PC-3 (cell line): ENCODE data around the gene MBD1. TPM values are rescaled to one million over a fixed set of nuclear protein-coding genes. Genes with fewer than 3 reads are reported as not detected.

Source experiments
- ATAC-seq: fragments of 200-7000 bp; cut with Tn5 transposase; 2 replicates; pipeline ENCODE4 v1.9.1; 2020; ENCODE audit warnings: mild to moderate bottlenecking, moderate library complexity
- BruUV-seq: library from RNA; stranded (reverse); fragments of 400-500 nt; replicated peaks from 2 replicates; lab custom pipeline; 2021; lab: Mats Ljungman, UMichigan
- CTCF ChIA-PET: fragments of 300-600 bp; sonication (Branson Sonifier 250); formaldehyde crosslinking; loops from one replicate; lab custom pipeline; 2022; ENCODE audit warnings: antibody characterized with exemption; lab: Charles Lee
- POLR2A ChIA-PET: fragments of 300-600 bp; sonication (Branson Sonifier 250); formaldehyde crosslinking; loops from one replicate; lab custom pipeline; 2022; ENCODE audit warnings: antibody characterized with exemption; ENCODE audit not compliant: unreplicated experiment; lab: Charles Lee
- DNase-seq: peaks from one replicate; pipeline ENCODE4 v3.0.0-alpha.2; 2015
- H2AFZ ChIP-seq: fragments of 300-600 bp; sonication (generic); 2 replicates; pipeline ENCODE4 v1.6.0; 2016; ENCODE audit warnings: antibody characterized with exemption, low read length
- H3F3A ChIP-seq: fragments of 300-600 bp; sonication (generic); one replicate; pipeline ENCODE4 v1.6.0; 2017; ENCODE audit warnings: antibody characterized with exemption, low read length, control low read depth, mild to moderate bottlenecking; ENCODE audit not compliant: unreplicated experiment
- H3K27ac ChIP-seq: fragments of 300-600 bp; sonication (generic); 2 replicates; pipeline ENCODE4 v1.5.1; 2016; ENCODE audit warnings: mild to moderate bottlenecking, low read length
- H3K27me3 ChIP-seq: fragments of 300-600 bp; sonication (generic); 2 replicates; pipeline ENCODE4 v1.6.1; 2016; ENCODE audit warnings: low read length, mixed read lengths
- H3K36me3 ChIP-seq: fragments of 300-600 bp; sonication (generic); 2 replicates; pipeline ENCODE4 v1.6.1; 2016; ENCODE audit warnings: low read depth, mixed run types, low read length, mixed read lengths
- H3K4me1 ChIP-seq: fragments of 300-600 bp; sonication (generic); 2 replicates; pipeline ENCODE4 v1.5.1; 2016; ENCODE audit warnings: low read length; ENCODE audit not compliant: insufficient read depth
- H3K4me2 ChIP-seq: fragments of 300-600 bp; sonication (generic); 2 replicates; pipeline ENCODE4 v1.6.0; 2016; ENCODE audit warnings: low read length
- H3K4me3 ChIP-seq: fragments of 300-600 bp; sonication (generic); 2 replicates; pipeline ENCODE4 v1.5.1; 2016; ENCODE audit warnings: mild to moderate bottlenecking, low read length, mixed read lengths
- H3K79me2 ChIP-seq: fragments of 300-600 bp; sonication (generic); 2 replicates; pipeline ENCODE4 v1.6.1; 2017; ENCODE audit warnings: low read length, mixed read lengths
- H3K9ac ChIP-seq: fragments of 300-600 bp; sonication (generic); 2 replicates; pipeline ENCODE4 v1.6.0; 2016; ENCODE audit warnings: mild to moderate bottlenecking, low read length
- H3K9me2 ChIP-seq: fragments of 300-600 bp; sonication (generic); replicated peaks from 2 replicates; pipeline ENCODE4 v1.6.1; 2016; ENCODE audit warnings: mixed run types, low read length, mixed read lengths
- H3K9me3 ChIP-seq: fragments of 300-600 bp; sonication (generic); 2 replicates; pipeline ENCODE4 v1.6.1; 2016; ENCODE audit warnings: low read length, mixed read lengths
- H4K20me1 ChIP-seq: fragments of 300-600 bp; sonication (generic); 2 replicates; pipeline ENCODE4 v1.6.1; 2016; ENCODE audit warnings: low read length, mixed read lengths
- EZH2 ChIP-seq: fragments of 300-600 bp; sonication (generic); IDR thresholded peaks from one replicate; pipeline ENCODE4 v1.6.1; 2017; ENCODE audit warnings: antibody characterized with exemption, mild to moderate bottlenecking, low read length; ENCODE audit not compliant: unreplicated experiment
- EZH2phosphoT487 ChIP-seq: fragments of 300-600 bp; sonication (generic); IDR thresholded peaks from 2 replicates; pipeline ENCODE4 v1.6.1; 2018; ENCODE audit warnings: mild to moderate bottlenecking, antibody characterized with exemption, low read length, borderline replicate concordance
- intact Hi-C: fragments of 100-400 bp; cut with micrococcal nuclease; formaldehyde crosslinking; loops from 2 replicates; pipeline ENCODE4 v1.9.0; 2023
- total RNA-seq: library from RNA; depleted of rRNA; stranded (reverse); fragments of >200 nt; gene quantifications from 2 replicates; pipeline ENCODE4 v1.2.3, GENCODE V29; 2014
- TF ChIP-seq, protein P1 (sequence below): fragments of 300-600 bp; sonication (generic); conservative IDR thresholded peaks from 2 replicates; pipeline ENCODE4 v1.5.1; 2017; ENCODE audit warnings: antibody characterized with exemption, low read depth, mild to moderate bottlenecking, low read length

MBD1 gene
- total RNA-seq, 1 experiment from 2014 or later, result 30.2 TPM

DNA sequence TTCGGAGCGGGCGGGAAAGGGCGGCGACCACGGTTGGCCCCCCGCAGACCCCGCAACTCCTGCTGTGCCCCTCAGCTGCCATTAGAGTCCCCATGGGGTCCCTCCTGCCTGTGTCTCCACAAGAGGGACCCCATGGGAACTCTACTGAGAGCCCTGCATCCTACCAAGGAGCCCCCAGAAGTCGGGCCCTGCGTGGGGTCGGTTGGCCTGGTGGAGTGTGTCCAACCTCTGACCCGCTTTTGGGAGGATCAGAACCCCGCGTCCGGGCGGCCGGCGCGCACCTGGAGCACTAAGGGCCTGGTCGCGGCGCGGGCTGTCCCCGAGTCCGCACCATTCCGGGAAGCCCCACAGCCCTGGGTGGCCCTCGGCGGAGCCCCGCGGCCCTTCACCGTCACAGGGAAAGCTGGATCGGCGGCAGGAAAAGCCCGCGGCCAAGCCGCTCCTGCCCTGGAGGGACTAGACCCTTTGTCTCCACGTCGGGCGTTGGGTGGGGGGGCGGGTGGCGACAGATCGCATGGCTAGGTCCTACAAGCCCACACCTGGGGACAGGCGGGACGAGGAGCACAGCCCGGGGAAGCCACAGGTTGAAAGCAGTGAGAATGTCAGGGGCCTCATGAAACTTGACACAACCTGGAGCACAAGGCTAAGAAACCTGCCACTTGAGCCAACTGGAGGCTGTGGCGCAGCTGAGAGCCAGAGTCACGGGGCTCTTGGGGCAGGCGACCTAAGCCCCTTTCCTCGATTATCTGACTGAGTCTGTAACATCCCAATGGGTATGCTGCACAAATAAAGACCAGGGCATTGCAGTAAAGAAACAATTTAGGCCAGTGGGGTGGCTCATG, 17.3 kb upstream of the MBD1 start:
- Histone ChIP-seq H3K79me2 (no peaks in the 10 kb centered on the region), H3K9ac (no peak overlapping the region), H3K9me2 (no peaks in the 10 kb centered on the region), H3K27me3 (no peaks in the 10 kb centered on the region), H3F3A (no peaks in the 10 kb centered on the region), H3K36me3 (no peaks in the 10 kb centered on the region), H3K4me2 (no peak overlapping the region), H3K9me3 (no peaks in the 10 kb centered on the region), H3K4me3 (no peak overlapping the region), H4K20me1 (no peaks in the 10 kb centered on the region), H2AFZ (no peak overlapping the region), H3K27ac (no peak overlapping the region), H3K4me1 (no peaks in the 10 kb centered on the region)
- CTCF ChIA-PET, result no interaction called here
- DNase-seq, result no peak
- no TSS peak for BruUV-seq
- intact Hi-C loops, result no loop called here
- ATAC-seq, result no peak
- TF ChIP-seq, protein P1, sequence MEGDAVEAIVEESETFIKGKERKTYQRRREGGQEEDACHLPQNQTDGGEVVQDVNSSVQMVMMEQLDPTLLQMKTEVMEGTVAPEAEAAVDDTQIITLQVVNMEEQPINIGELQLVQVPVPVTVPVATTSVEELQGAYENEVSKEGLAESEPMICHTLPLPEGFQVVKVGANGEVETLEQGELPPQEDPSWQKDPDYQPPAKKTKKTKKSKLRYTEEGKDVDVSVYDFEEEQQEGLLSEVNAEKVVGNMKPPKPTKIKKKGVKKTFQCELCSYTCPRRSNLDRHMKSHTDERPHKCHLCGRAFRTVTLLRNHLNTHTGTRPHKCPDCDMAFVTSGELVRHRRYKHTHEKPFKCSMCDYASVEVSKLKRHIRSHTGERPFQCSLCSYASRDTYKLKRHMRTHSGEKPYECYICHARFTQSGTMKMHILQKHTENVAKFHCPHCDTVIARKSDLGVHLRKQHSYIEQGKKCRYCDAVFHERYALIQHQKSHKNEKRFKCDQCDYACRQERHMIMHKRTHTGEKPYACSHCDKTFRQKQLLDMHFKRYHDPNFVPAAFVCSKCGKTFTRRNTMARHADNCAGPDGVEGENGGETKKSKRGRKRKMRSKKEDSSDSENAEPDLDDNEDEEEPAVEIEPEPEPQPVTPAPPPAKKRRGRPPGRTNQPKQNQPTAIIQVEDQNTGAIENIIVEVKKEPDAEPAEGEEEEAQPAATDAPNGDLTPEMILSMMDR, result no peak
- no peak for TF ChIP-seq EZH2
- TF ChIP-seq EZH2phosphoT487, result no peak
- POLR2A ChIA-PET, result no interaction called here

DNA sequence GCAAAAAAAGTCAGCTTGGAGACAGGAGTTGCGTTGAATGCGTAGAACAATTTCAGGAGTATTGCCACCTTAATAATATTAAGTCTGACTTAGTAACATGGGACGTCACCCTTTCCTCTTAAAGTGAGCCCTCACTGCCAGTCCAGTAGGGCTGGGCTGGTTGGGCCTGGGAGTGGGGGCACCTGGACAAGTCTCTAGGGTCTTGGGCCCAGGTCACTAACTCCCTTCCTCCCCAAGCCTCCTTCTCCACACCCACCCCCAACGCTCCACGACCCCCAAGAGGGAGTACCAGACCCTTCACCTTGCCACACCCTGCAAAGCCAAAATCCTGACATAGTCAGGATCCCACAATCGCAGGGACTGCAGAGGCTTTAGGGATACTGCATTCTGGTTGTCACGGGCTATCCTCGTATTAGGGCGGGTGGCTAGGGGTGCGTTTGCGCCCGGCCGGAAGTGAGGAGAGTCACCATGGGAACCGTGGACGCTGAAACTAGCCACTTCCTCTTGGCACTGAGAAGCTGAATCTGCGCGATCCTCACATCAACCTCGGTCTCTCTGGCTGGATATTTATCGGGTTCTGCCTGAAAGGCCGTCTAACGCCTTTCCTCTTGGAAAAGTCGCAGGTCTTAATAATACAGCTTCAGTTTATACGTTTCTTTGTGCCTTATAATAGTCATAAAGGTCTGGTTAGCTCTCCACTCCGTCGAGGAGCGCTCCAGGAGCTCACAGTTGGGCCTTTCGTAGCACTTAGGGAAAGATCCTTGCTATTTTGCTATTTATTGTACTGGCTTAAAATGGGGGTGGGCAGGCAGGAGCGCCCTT, 16.5 kb upstream of the MBD1 start:
- Histone ChIP-seq H3F3A (no peaks in the 10 kb centered on the region), H3K79me2 (no peaks in the 10 kb centered on the region), H3K4me3 (no peak overlapping the region), H2AFZ (no peak overlapping the region), H3K36me3 (no peaks in the 10 kb centered on the region), H3K9me2 (no peaks in the 10 kb centered on the region), H3K9me3 (no peaks in the 10 kb centered on the region), H3K27me3 (no peaks in the 10 kb centered on the region), H3K4me2 (no peak overlapping the region), H3K4me1 (no peaks in the 10 kb centered on the region), H3K9ac (no peak overlapping the region), H3K27ac (no peak overlapping the region), H4K20me1 (no peaks in the 10 kb centered on the region)
- ATAC-seq (no peak), DNase-seq (no peak)
- CTCF ChIA-PET, result no interaction called here
- intact Hi-C loops, result no loop called here
- POLR2A ChIA-PET, result no interaction called here
- TF ChIP-seq, protein P1, result no peak
- no peak for TF ChIP-seq EZH2phosphoT487
- no peak for TF ChIP-seq EZH2
- no TSS peak for BruUV-seq
